Measurements from ENCODE around the gene SEZ6L.

Gene SEZ6L

GRCh38 chr22:26202280-26202924 is 33.1 kb downstream of the SEZ6L start:
- ATAC-seq (ENCODE audit: low read depth) (no peak), DNase-seq (ENCODE audit: low spot score) (no peak)
- no peak overlapping the region for H3K27ac ChIP-seq (ENCODE audit: poor library complexity, severe bottlenecking)
- no peak overlapping the region for H3K4me3 ChIP-seq (ENCODE audit: severe bottlenecking)
- no peaks in the 10 kb centered on the region for H3K36me3 ChIP-seq (ENCODE audit: low read depth)
- H3K4me1 ChIP-seq (ENCODE audit: insufficient read depth, poor library complexity, severe bottlenecking), result no peaks in the 10 kb centered on the region
- TF ChIP-seq, protein P1, sequence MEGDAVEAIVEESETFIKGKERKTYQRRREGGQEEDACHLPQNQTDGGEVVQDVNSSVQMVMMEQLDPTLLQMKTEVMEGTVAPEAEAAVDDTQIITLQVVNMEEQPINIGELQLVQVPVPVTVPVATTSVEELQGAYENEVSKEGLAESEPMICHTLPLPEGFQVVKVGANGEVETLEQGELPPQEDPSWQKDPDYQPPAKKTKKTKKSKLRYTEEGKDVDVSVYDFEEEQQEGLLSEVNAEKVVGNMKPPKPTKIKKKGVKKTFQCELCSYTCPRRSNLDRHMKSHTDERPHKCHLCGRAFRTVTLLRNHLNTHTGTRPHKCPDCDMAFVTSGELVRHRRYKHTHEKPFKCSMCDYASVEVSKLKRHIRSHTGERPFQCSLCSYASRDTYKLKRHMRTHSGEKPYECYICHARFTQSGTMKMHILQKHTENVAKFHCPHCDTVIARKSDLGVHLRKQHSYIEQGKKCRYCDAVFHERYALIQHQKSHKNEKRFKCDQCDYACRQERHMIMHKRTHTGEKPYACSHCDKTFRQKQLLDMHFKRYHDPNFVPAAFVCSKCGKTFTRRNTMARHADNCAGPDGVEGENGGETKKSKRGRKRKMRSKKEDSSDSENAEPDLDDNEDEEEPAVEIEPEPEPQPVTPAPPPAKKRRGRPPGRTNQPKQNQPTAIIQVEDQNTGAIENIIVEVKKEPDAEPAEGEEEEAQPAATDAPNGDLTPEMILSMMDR (IDR thresholded peaks at IDR 0.05; ENCODE audit: poor library complexity, severe bottlenecking), result no peak
- peaks cover 4% of the 10 kb centered on the region for H3K27me3 ChIP-seq (ENCODE audit: insufficient read depth, poor library complexity, severe bottlenecking)
- H3K9me3 ChIP-seq (ENCODE audit: severe bottlenecking), result no peaks in the 10 kb centered on the region

DNA sequence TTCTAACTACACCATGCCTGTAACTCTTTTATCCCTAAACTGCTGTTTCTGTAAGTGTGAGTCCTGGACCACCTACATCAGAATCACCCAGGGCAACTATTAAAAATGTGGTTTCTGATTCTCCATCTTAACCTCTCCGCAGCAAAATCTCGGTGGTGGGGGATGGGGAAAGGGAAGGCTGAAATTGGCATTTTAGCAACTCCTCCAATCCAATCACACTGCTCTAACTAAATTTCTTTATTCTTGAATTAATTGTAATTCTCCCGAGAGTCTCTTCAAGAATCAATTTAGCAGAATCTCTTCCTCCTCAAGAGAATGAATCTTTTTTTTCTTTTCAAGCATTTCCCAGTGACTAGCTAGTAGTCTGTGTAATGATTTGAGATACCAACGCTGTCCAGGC is 36.2 kb downstream of the SEZ6L start:
- Histone ChIP-seq H3K4me3 (ENCODE audit: severe bottlenecking) (no peak overlapping the region), H3K36me3 (ENCODE audit: low read depth) (no peaks in the 10 kb centered on the region), H3K9me3 (ENCODE audit: severe bottlenecking) (no peaks in the 10 kb centered on the region), H3K27ac (ENCODE audit: poor library complexity, severe bottlenecking) (no peak overlapping the region), H3K4me1 (ENCODE audit: insufficient read depth, poor library complexity, severe bottlenecking) (no peaks in the 10 kb centered on the region), H3K27me3 (ENCODE audit: insufficient read depth, poor library complexity, severe bottlenecking) (peaks cover 7% of the 10 kb centered on the region)
- TF ChIP-seq, protein P1 (IDR thresholded peaks at IDR 0.05; ENCODE audit: poor library complexity, severe bottlenecking), result no peak
- no peak for DNase-seq (ENCODE audit: low spot score)
- ATAC-seq (ENCODE audit: low read depth), result no peak

DNA sequence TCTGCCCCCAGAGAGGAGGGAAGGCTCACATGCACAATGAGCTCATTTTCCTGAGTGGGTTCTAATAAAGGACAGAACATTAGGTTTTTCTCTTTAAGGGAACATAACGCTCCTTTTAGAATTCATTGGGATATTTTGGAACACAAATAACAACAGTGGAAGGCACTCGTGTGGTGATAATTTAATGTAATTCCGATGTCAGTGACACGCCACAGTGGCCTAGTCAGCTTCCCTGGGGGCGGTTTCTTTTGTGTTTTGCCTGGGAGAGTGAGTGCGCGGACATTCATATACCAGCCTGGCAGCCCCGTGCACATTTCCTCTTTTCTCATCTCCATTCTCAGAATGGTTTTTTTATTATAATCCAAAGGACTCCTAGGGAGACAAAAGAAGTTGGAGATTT is 41.1 kb downstream of the SEZ6L start:
- no peak for ATAC-seq (ENCODE audit: low read depth)
- Histone ChIP-seq H3K4me1 (ENCODE audit: insufficient read depth, poor library complexity, severe bottlenecking) (no peaks in the 10 kb centered on the region), H3K27me3 (ENCODE audit: insufficient read depth, poor library complexity, severe bottlenecking) (peaks cover 12% of the 10 kb centered on the region), H3K36me3 (ENCODE audit: low read depth) (no peaks in the 10 kb centered on the region), H3K27ac (ENCODE audit: poor library complexity, severe bottlenecking) (no peak overlapping the region), H3K9me3 (ENCODE audit: severe bottlenecking) (no peaks in the 10 kb centered on the region), H3K4me3 (ENCODE audit: severe bottlenecking) (no peak overlapping the region)
- TF ChIP-seq, protein P1 (IDR thresholded peaks at IDR 0.05; ENCODE audit: poor library complexity, severe bottlenecking), result no peak
- no peak for DNase-seq (ENCODE audit: low spot score)

- no peaks in the 10 kb centered on the region for H3K36me3 ChIP-seq (ENCODE audit: low read depth)
- ATAC-seq (ENCODE audit: low read depth) (no peak), DNase-seq (ENCODE audit: low spot score) (no peak)
- H3K27ac ChIP-seq (ENCODE audit: poor library complexity, severe bottlenecking), result no peak overlapping the region
- no peak overlapping the region for H3K4me3 ChIP-seq (ENCODE audit: severe bottlenecking)
- H3K9me3 ChIP-seq (ENCODE audit: severe bottlenecking), result no peaks in the 10 kb centered on the region
- no peaks in the 10 kb centered on the region for H3K4me1 ChIP-seq (ENCODE audit: insufficient read depth, poor library complexity, severe bottlenecking)
- peaks cover 10% of the 10 kb centered on the region for H3K27me3 ChIP-seq (ENCODE audit: insufficient read depth, poor library complexity, severe bottlenecking)
- TF ChIP-seq, protein P1 (IDR thresholded peaks at IDR 0.05; ENCODE audit: poor library complexity, severe bottlenecking), result no peak
Observed at GRCh38 chr22:26213826-26214225, 44.6 kb downstream of the SEZ6L start.

DNA sequence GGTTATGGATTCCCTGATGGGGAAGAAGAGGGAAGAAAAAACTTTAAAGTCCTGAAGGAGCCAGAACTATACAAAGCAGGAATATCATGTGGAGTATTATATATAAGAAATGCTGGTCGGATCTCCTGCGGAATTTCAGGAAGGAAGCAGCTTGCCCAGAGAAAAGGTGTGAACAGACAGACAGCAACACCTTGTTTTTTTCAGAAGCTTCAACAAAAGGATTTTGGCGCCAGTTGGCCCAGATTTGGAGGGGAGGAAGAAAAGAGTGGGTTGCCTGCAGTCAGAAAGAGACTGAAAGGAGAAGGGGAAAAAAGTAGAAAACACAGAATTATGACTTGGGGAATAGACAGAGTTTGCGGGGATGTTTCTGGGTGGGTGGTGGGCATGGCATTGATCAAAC is 45.2 kb downstream of the SEZ6L start:
- ATAC-seq (ENCODE audit: low read depth), result no peak
- no peaks in the 10 kb centered on the region for H3K4me1 ChIP-seq (ENCODE audit: insufficient read depth, poor library complexity, severe bottlenecking)
- H3K9me3 ChIP-seq (ENCODE audit: severe bottlenecking), result no peaks in the 10 kb centered on the region
- no peaks in the 10 kb centered on the region for H3K36me3 ChIP-seq (ENCODE audit: low read depth)
- TF ChIP-seq, protein P1 (IDR thresholded peaks at IDR 0.05; ENCODE audit: poor library complexity, severe bottlenecking), result no peak
- H3K4me3 ChIP-seq (ENCODE audit: severe bottlenecking), result no peak overlapping the region
- peaks cover 9% of the 10 kb centered on the region for H3K27me3 ChIP-seq (ENCODE audit: insufficient read depth, poor library complexity, severe bottlenecking)
- H3K27ac ChIP-seq (ENCODE audit: poor library complexity, severe bottlenecking), result no peak overlapping the region
- DNase-seq (ENCODE audit: low spot score), result no peak
